ENCODE data around the gene TAC1. TPM values are rescaled to one million over a fixed set of nuclear protein-coding genes. Genes with fewer than 3 reads are reported as not detected.

The TAC1 gene
- total RNA-seq, 2 donors from 2014 or later: 2.2 TPM; not detected in 1

GRCh38 chr7:97748482-97748881, 16.6 kb downstream of the TAC1 start:
- Histone ChIP-seq H3K36me3 (no peaks in the 10 kb centered on the region), H3K9me3 (no peaks in the 10 kb centered on the region), H3K27ac (no peak overlapping the region), H3K4me1 (no peaks in the 10 kb centered on the region), H3K27me3 (no peaks in the 10 kb centered on the region), H3K4me3 (no peak overlapping the region), H3K9ac (ENCODE audit: low read depth in 2 of 2, low read length in 2 of 2) (no peak overlapping the region)
- intact Hi-C loops (cut with DNase I): no loop called here
- no peak for TF ChIP-seq CTCF (IDR thresholded peaks at IDR 0.05)
- no peak for DNase-seq

DNA sequence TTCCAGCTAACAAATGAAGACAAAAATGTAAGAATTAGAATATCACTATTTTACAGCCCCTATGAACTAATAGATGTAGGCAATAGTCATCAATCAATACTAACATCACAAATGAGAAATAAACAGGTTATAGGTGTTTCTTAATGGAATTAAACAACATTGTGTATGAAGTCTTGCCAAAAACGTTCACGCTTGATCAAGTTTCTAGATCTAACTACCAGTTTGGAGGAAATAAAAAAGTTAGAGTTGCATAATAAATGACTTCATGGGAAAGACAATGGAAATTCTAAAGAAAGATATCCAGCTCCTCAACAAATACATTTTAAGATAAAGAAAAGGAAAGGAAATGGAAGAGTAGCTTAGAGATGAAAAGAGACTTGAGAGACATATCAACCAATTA, 19.7 kb downstream of the TAC1 start:
- H3K9ac ChIP-seq (ENCODE audit: low read depth in 2 of 2, low read length in 2 of 2): no peak overlapping the region
- H3K27me3 ChIP-seq: no peaks in the 10 kb centered on the region
- DNase-seq: no peak
- H3K4me1 ChIP-seq: no peaks in the 10 kb centered on the region
- H3K9me3 ChIP-seq: no peaks in the 10 kb centered on the region
- no peak for TF ChIP-seq CTCF (IDR thresholded peaks at IDR 0.05)
- H3K36me3 ChIP-seq: no peaks in the 10 kb centered on the region
- no peak overlapping the region for H3K27ac ChIP-seq
- intact Hi-C loops (cut with DNase I): no loop called here
- no peak overlapping the region for H3K4me3 ChIP-seq

DNA sequence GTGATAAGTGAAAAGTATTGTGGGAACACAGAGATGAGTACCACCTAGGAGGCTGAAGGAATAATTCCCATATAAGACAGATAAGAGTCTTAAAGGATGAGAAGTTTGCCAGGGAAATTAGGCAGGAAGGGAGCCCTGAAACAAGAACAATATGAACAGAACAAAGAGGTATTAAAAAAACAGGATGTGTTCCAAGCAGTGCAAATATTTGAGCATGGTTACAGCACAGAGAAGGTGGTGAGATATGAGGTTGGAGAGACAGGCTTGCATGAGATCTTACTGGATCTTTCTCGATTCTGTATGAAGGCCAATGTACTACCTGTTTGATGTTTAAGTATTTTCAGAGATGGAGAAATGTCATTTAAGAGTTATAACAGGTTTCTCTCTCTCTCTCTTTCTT, 20.3 kb downstream of the TAC1 start:
- H3K27me3 ChIP-seq: no peaks in the 10 kb centered on the region
- no peak overlapping the region for H3K4me3 ChIP-seq
- DNase-seq: no peak
- no peaks in the 10 kb centered on the region for H3K36me3 ChIP-seq
- no peak for TF ChIP-seq CTCF (IDR thresholded peaks at IDR 0.05)
- H3K9ac ChIP-seq (ENCODE audit: low read depth in 2 of 2, low read length in 2 of 2): no peak overlapping the region
- intact Hi-C loops (cut with DNase I): no loop called here
- no peak overlapping the region for H3K27ac ChIP-seq
- no peaks in the 10 kb centered on the region for H3K9me3 ChIP-seq
- H3K4me1 ChIP-seq: no peaks in the 10 kb centered on the region

DNA sequence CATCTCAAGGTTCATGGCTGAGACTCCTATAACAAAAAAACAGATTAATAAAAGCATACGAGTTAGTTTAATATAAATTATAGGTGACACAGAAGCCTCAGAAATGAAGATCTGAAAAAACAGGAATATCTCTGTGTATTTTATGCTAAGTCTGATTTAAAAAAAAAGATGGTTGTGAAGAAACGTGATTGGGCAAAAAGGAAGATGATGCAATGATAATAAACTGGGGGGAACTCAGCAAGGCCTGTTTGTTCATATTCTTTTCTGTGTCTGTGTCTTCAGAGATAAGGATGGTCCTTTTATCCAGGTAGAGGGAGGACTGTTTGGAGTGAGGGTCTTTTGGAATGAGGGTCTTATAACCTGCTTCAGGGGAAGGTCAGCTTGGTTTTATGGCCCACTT, 25.9 kb downstream of the TAC1 start:
- H3K27me3 ChIP-seq: no peaks in the 10 kb centered on the region
- intact Hi-C loops (cut with DNase I): no loop called here
- no peaks in the 10 kb centered on the region for H3K36me3 ChIP-seq
- no peaks in the 10 kb centered on the region for H3K4me1 ChIP-seq
- H3K9ac ChIP-seq (ENCODE audit: low read depth in 2 of 2, low read length in 2 of 2): no peak overlapping the region
- no peak overlapping the region for H3K27ac ChIP-seq
- no peak for DNase-seq
- no peaks in the 10 kb centered on the region for H3K9me3 ChIP-seq
- no peak overlapping the region for H3K4me3 ChIP-seq
- no peak for TF ChIP-seq CTCF (IDR thresholded peaks at IDR 0.05)

DNA sequence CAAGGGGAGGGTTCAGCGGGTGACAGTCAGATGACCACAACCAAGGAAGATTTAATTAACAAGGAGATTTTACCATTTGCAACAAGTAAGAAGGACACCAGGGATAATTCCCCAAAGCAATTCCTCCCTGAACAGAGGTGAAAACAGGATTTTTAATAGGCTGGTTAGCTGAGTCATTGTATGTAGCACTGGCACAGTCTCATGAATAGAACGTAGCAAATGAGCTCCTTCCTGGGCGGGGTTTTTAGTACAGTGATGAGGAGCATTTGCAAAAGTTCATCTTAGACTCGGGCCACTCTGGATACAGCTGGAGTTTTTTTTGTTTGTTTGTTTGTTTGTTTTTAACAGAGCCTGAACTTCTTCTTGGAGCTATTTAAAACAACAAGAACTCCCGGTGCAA, 39.0 kb downstream of the TAC1 start:
- no peaks in the 10 kb centered on the region for H3K9me3 ChIP-seq
- intact Hi-C loops (cut with DNase I): no loop called here
- no peaks in the 10 kb centered on the region for H3K27me3 ChIP-seq
- no peaks in the 10 kb centered on the region for H3K36me3 ChIP-seq
- H3K9ac ChIP-seq (ENCODE audit: low read depth in 2 of 2, low read length in 2 of 2): no peak overlapping the region
- H3K4me1 ChIP-seq: no peaks in the 10 kb centered on the region
- peak; percentile 42 for DNase-seq
- peak overlapping the region; percentile 85 for H3K27ac ChIP-seq
- TF ChIP-seq CTCF (IDR thresholded peaks at IDR 0.05): no peak
- H3K4me3 ChIP-seq: no peak overlapping the region

DNA sequence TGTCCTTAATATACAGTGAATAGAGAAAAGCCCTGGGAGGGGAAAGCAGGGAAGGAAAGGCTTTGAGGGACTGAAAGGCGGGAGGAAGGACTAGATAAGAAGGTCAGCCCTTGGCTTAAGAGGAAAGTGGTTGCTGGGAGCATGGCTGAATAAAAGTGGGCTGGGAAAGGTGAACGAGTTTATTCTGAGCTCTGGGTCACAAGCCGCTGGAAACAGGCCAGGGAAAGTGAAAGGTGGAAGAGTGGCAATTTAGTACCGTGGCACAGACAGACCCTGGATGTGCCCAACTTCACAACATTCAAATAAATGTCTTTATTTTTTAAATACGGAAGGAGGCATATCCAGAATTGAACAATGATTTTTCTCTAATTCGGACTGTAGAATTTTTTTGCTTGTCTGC, 39.7 kb downstream of the TAC1 start:
- no peaks in the 10 kb centered on the region for H3K4me1 ChIP-seq
- no peak overlapping the region for H3K4me3 ChIP-seq
- peak; percentile 64 for DNase-seq
- no peaks in the 10 kb centered on the region for H3K27me3 ChIP-seq
- TF ChIP-seq CTCF (IDR thresholded peaks at IDR 0.05): no peak
- H3K9ac ChIP-seq (ENCODE audit: low read depth in 2 of 2, low read length in 2 of 2): no peak overlapping the region
- H3K36me3 ChIP-seq: no peaks in the 10 kb centered on the region
- intact Hi-C loops (cut with DNase I): no loop called here
- no peaks in the 10 kb centered on the region for H3K9me3 ChIP-seq
- H3K27ac ChIP-seq: peak overlapping the region; percentile 85

All from colonic mucosa (tissue), 4 donors.